ENCODE results near the gene CD22. TPM values are rescaled to one million over a fixed set of nuclear protein-coding genes. Genes with fewer than 3 reads are reported as not detected.

Gene CD22
- total and polyA plus RNA-seq, 2 of the 13 experiments (the other 11 are each of a cell fraction or from before 2014, with no cell fraction given): 0.71 to 1.7 TPM

GRCh38 chr19:35309481-35310279, 19.3 kb upstream of the CD22 start (continued):
- TF ChIP-seq RERE (CRISPR knock-in tag; IDR thresholded peaks at IDR 0.05; ENCODE audit: low read depth) (no peak), ZNF563 (CRISPR knock-in tag; IDR thresholded peaks at IDR 0.05) (no peak), BRCA1 (CRISPR knock-in tag; IDR thresholded peaks at IDR 0.05) (no peak), BRD4 (CRISPR knock-in tag; IDR thresholded peaks at IDR 0.05) (no peak), BATF2 (CRISPR knock-in tag; IDR thresholded peaks at IDR 0.05) (no peak), BORCS8-MEF2B (CRISPR knock-in tag; IDR thresholded peaks at IDR 0.05) (no peak; the same call in 1 of the 2 replicates), PAWR (CRISPR knock-in tag; IDR thresholded peaks at IDR 0.05; ENCODE audit: borderline replicate concordance) (no peak), REPIN1 (CRISPR knock-in tag; IDR thresholded peaks at IDR 0.05; ENCODE audit: borderline replicate concordance, low read depth) (peak; percentile 59; the same call in 1 of the 2 replicates), ATF3 (CRISPR knock-in tag; IDR thresholded peaks at IDR 0.05) (no peak), MEF2D (CRISPR knock-in tag; IDR thresholded peaks at IDR 0.05) (no peak), ATF7-NPFF (CRISPR knock-in tag; IDR thresholded peaks at IDR 0.05; ENCODE audit: low read depth) (0 out of 2 replicates have a peak, but pooled peaks have one; percentile 20), ZNF768 (CRISPR knock-in tag; IDR thresholded peaks at IDR 0.05) (peak; percentile 11; the same call in 1 of the 2 replicates), ZNF724P (CRISPR knock-in tag; IDR thresholded peaks at IDR 0.05; ENCODE audit: borderline replicate concordance) (no peak), ZNF746 (CRISPR knock-in tag; IDR thresholded peaks at IDR 0.05) (no peak), HOXD1 (CRISPR knock-in tag; IDR thresholded peaks at IDR 0.05) (no peak), ZMAT5 (CRISPR knock-in tag; IDR thresholded peaks at IDR 0.05; ENCODE audit: borderline replicate concordance, low read depth) (no peak), SKIL (CRISPR knock-in tag; IDR thresholded peaks at IDR 0.05; ENCODE audit: borderline replicate concordance) (peak; percentile 76; the same call in 1 of the 2 replicates), CSRNP2 (CRISPR knock-in tag; conservative IDR thresholded peaks at IDR 0.05; ENCODE audit: low read depth) (no peak)

All from HepG2 (cell line).